HG03575 (cell line): Measurements from ENCODE around the gene WNK2.
"Not testable (repeated sequence)": the region's sequence is repeated elsewhere in the genome, so short reads cannot be mapped to it uniquely, and the experiment has no call there.

Experiments
- ATAC-seq: cut with Tn5 transposase; IDR thresholded peaks from one replicate; pipeline ENCODE4 v1.9.1; 2021; ENCODE audit not compliant: unreplicated experiment, insufficient number of reproducible peaks, low FRiP score; ENCODE audit errors: extremely low read depth

Gene WNK2

GRCh38 chr9:93332317-93332716 is 148.4 kb downstream of the WNK2 start:
- ATAC-seq = no peak

GRCh38 chr9:93336720-93337119 is 152.8 kb downstream of the WNK2 start:
- ATAC-seq = no peak

GRCh38 chr9:93338196-93338595 is 154.3 kb downstream of the WNK2 start:
- not testable (repeated sequence) for ATAC-seq

- no peak for ATAC-seq
Observed at GRCh38 chr9:93340091-93340490, 156.2 kb downstream of the WNK2 start.

- ATAC-seq = not testable (repeated sequence)
Observed at GRCh38 chr9:93341820-93342219, 157.9 kb downstream of the WNK2 start.

- not testable (repeated sequence) for ATAC-seq
Observed at GRCh38 chr9:93342428-93342827, 158.5 kb downstream of the WNK2 start.

GRCh38 chr9:93343663-93344062 is 159.7 kb downstream of the WNK2 start:
- ATAC-seq = no peak

GRCh38 chr9:93345643-93346230 is 161.8 kb downstream of the WNK2 start:
- no peak for ATAC-seq

- no peak for ATAC-seq
Observed at GRCh38 chr9:93346231-93347112, 162.5 kb downstream of the WNK2 start.

- not testable (repeated sequence) for ATAC-seq
Observed at GRCh38 chr9:93347371-93347975, 163.5 kb downstream of the WNK2 start.

GRCh38 chr9:93353413-93354310 is 169.7 kb downstream of the WNK2 start:
- not testable (repeated sequence) for ATAC-seq

- no peak for ATAC-seq
Observed at GRCh38 chr9:93354451-93354850, 170.5 kb downstream of the WNK2 start.

GRCh38 chr9:93355827-93356226 is 171.9 kb downstream of the WNK2 start:
- ATAC-seq = no peak

GRCh38 chr9:93357649-93358048 is 173.7 kb downstream of the WNK2 start:
- no peak for ATAC-seq

GRCh38 chr9:93359907-93360306 is 176.0 kb downstream of the WNK2 start:
- not testable (repeated sequence) for ATAC-seq

GRCh38 chr9:93361995-93362394 is 178.1 kb downstream of the WNK2 start:
- ATAC-seq = no peak

GRCh38 chr9:93364734-93365426 is 180.9 kb downstream of the WNK2 start:
- ATAC-seq = no peak

GRCh38 chr9:93365427-93366118 is 181.6 kb downstream of the WNK2 start:
- no peak for ATAC-seq
